ENCODE measurements around the gene KIF19. TPM values are rescaled to one million over a fixed set of nuclear protein-coding genes. Genes with fewer than 3 reads are reported as not detected.
A peak's percentile ranks its signal among the peaks of the same experiment; 100 is the strongest.

The KIF19 gene
- total RNA-seq, 1 experiment from 2014 or later = not detected

GRCh38 chr17:74282587-74283370 lies 43.2 kb upstream of the KIF19 start:
- peaks cover 13% of the 10 kb centered on the region for H3K4me1 ChIP-seq (ENCODE audit: insufficient read depth, low read length)
- H3K9ac ChIP-seq (ENCODE audit: low read length) = peak overlapping the region; percentile 13; the same call in 1 of the 2 replicates
- ChIA-PET CTCF (interaction anchor here (0.8 kb wide), 1 partner anchor 70 kb away, joined by 7 read pairs; no protein-coding TSS in a partner anchor), POLR2A (ENCODE audit: unreplicated experiment) (interaction anchor here (0.5 to 0.7 kb wide), 2 partner anchors 972 to 1054 kb away, joined by 3 to 9 read pairs; no protein-coding TSS in a partner anchor)
- no peaks in the 10 kb centered on the region for H3K79me2 ChIP-seq (ENCODE audit: low read length)
- DNase-seq (peak; percentile 77), ATAC-seq (peak; percentile 85)
- peak overlapping the region; percentile 12; the same call in 1 of the 2 replicates for H2AFZ ChIP-seq (ENCODE audit: low read length)
- H3K27me3 ChIP-seq (ENCODE audit: low read length) = no peaks in the 10 kb centered on the region
- H3F3A ChIP-seq (ENCODE audit: low read length, unreplicated experiment) = no peaks in the 10 kb centered on the region
- H3K9me3 ChIP-seq (ENCODE audit: low read length) = no peaks in the 10 kb centered on the region
- BruUV-seq (replicated peaks) = no TSS peak
- no peak overlapping the region for H3K4me3 ChIP-seq (ENCODE audit: low read length)
- H3K36me3 ChIP-seq (ENCODE audit: low read depth, low read length) = no peaks in the 10 kb centered on the region
- no peaks in the 10 kb centered on the region for H4K20me1 ChIP-seq (ENCODE audit: low read length)
- intact Hi-C loops (cut with micrococcal nuclease) = loop anchor here (5.0 kb wide), 1 partner anchor 70 kb away; the partner anchor contains the start of gene TTYH2
- no peak for TF ChIP-seq CTCF (conservative IDR thresholded peaks at IDR 0.05; ENCODE audit: low read depth, low read length)
- no peak for TF ChIP-seq EZH2phosphoT487 (IDR thresholded peaks at IDR 0.05; ENCODE audit: borderline replicate concordance, low read length)
- no peak for TF ChIP-seq EZH2 (IDR thresholded peaks at IDR 0.05; ENCODE audit: low read length, unreplicated experiment)
- peak overlapping the region; percentile 71 for H3K27ac ChIP-seq (ENCODE audit: low read length)
- H3K9me2 ChIP-seq (replicated peaks; ENCODE audit: low read length) = no peaks in the 10 kb centered on the region
- H3K4me2 ChIP-seq (ENCODE audit: low read length) = peak overlapping the region; percentile 50

- no peak for ATAC-seq
- no TSS peak for BruUV-seq (replicated peaks)
- H3K4me2 ChIP-seq (ENCODE audit: low read length) = peak overlapping the region; percentile 50
Measured at GRCh38 chr17:74283371-74283673, 42.7 kb upstream of the KIF19 start.

More at GRCh38 chr17:74283371-74283673, 42.7 kb upstream of the KIF19 start:
- DNase-seq = no peak
- Histone ChIP-seq H3K27ac (ENCODE audit: low read length) (peak overlapping the region; percentile 71), H3K36me3 (ENCODE audit: low read depth, low read length) (no peaks in the 10 kb centered on the region), H4K20me1 (ENCODE audit: low read length) (no peaks in the 10 kb centered on the region), H3K4me1 (ENCODE audit: insufficient read depth, low read length) (peaks cover 13% of the 10 kb centered on the region), H2AFZ (ENCODE audit: low read length) (no peak overlapping the region), H3K9ac (ENCODE audit: low read length) (no peak overlapping the region), H3K79me2 (ENCODE audit: low read length) (no peaks in the 10 kb centered on the region), H3K9me3 (ENCODE audit: low read length) (no peaks in the 10 kb centered on the region), H3F3A (ENCODE audit: low read length, unreplicated experiment) (no peaks in the 10 kb centered on the region), H3K9me2 (replicated peaks; ENCODE audit: low read length) (no peaks in the 10 kb centered on the region), H3K27me3 (ENCODE audit: low read length) (no peaks in the 10 kb centered on the region), H3K4me3 (ENCODE audit: low read length) (no peak overlapping the region)
- POLR2A ChIA-PET (ENCODE audit: unreplicated experiment) = no interaction called here
- CTCF ChIA-PET = no interaction called here
- intact Hi-C loops (cut with micrococcal nuclease) = loop anchor here (5.0 kb wide), 1 partner anchor 71 kb away; the partner anchor contains the start of gene TTYH2
- TF ChIP-seq CTCF (conservative IDR thresholded peaks at IDR 0.05; ENCODE audit: low read depth, low read length) (no peak), EZH2 (IDR thresholded peaks at IDR 0.05; ENCODE audit: low read length, unreplicated experiment) (no peak), EZH2phosphoT487 (IDR thresholded peaks at IDR 0.05; ENCODE audit: borderline replicate concordance, low read length) (no peak)
